B cell (primary cell): Measurements from ENCODE around the gene PKM.

Experiments used
- CTCF ChIP-seq: fragments of 200-600 bp; IDR thresholded peaks from one replicate; pipeline ENCODE4 v1.8.0; 2022; ENCODE audit warnings: antibody characterized with exemption, mild to moderate bottlenecking
- EZH2 ChIP-seq: IDR thresholded peaks from 2 replicates; pipeline ENCODE4 v1.6.1; 2012; ENCODE audit warnings: borderline replicate concordance, low read depth, mild to moderate bottlenecking, moderate library complexity, low read length; ENCODE audit not compliant: insufficient read depth, poor library complexity, severe bottlenecking

GRCh38 chr15:72207558-72208085 is 23.4 kb downstream of the PKM start:
- TF ChIP-seq CTCF (no peak), EZH2 (no peak)
